ENCODE data around the gene TMEM234.

The TMEM234 gene

GRCh38 chr1:32199043-32199716 lies 23.0 kb downstream of the TMEM234 start:
- no peak for DNase-seq

- no peak for DNase-seq
These were observed 23.7 kb downstream of the TMEM234 start for GRCh38 chr1:32198237-32199042.

- no peak for DNase-seq
These were observed 24.3 kb downstream of the TMEM234 start for GRCh38 chr1:32197837-32198236.

- no peak for DNase-seq
These were observed 25.1 kb downstream of the TMEM234 start for GRCh38 chr1:32197074-32197473.

GRCh38 chr1:32195972-32196823 lies 26.0 kb downstream of the TMEM234 start:
- peak; percentile 14 for DNase-seq

GRCh38 chr1:32195531-32195930 lies 26.6 kb downstream of the TMEM234 start:
- DNase-seq, result no peak

GRCh38 chr1:32194984-32195383 lies 27.2 kb downstream of the TMEM234 start:
- DNase-seq, result no peak

GRCh38 chr1:32192220-32192948 lies 29.8 kb downstream of the TMEM234 start:
- DNase-seq, result no peak

- no peak for DNase-seq
These were observed 34.3 kb downstream of the TMEM234 start for GRCh38 chr1:32187850-32188249.

GRCh38 chr1:32186491-32186890 lies 35.7 kb downstream of the TMEM234 start:
- DNase-seq, result no peak

GRCh38 chr1:32186077-32186476 lies 36.1 kb downstream of the TMEM234 start:
- no peak for DNase-seq

GRCh38 chr1:32184650-32185049 lies 37.5 kb downstream of the TMEM234 start:
- DNase-seq, result no peak

- no peak for DNase-seq
These were observed 40.1 kb downstream of the TMEM234 start for GRCh38 chr1:32182060-32182459.

GRCh38 chr1:32181563-32181962 lies 40.6 kb downstream of the TMEM234 start:
- DNase-seq, result no peak

GRCh38 chr1:32181065-32181464 lies 41.1 kb downstream of the TMEM234 start:
- no peak for DNase-seq

GRCh38 chr1:32180186-32181060 lies 41.7 kb downstream of the TMEM234 start:
- DNase-seq, result peak; percentile 32

GRCh38 chr1:32179443-32180185 lies 42.5 kb downstream of the TMEM234 start, which contains the start of gene TXLNA:
TSS of gene TXLNA (plus strand) at chr1:32179675. CDS start at chr1:32180346, 671 bp downstream.
- peak; percentile 92 for DNase-seq

- no peak for DNase-seq
These were observed 43.0 kb downstream of the TMEM234 start for GRCh38 chr1:32179193-32179442.

- no peak for DNase-seq
These were observed 43.6 kb downstream of the TMEM234 start for GRCh38 chr1:32178380-32179192.

- DNase-seq, result peak; percentile 31
These were observed 49.4 kb downstream of the TMEM234 start for GRCh38 chr1:32172621-32173245.
